ENCODE data around the gene AK8.

Gene AK8

GRCh38 chr9:132888151-132888550, 10.1 kb upstream of the AK8 start:
- in situ Hi-C loops (cut with HindIII; ENCODE audit: low sequenced_read_pairs), result no loop called here
- no peak overlapping the region for H3K4me3 ChIP-seq (ENCODE audit: low read depth, low read length)
- no peak for TF ChIP-seq CTCF (IDR thresholded peaks at IDR 0.05; ENCODE audit: low read depth, low read length)
- DNase-seq (ENCODE audit: low read depth, low spot score), result no peak

- in situ Hi-C loops (cut with HindIII; ENCODE audit: low sequenced_read_pairs), result no loop called here
- no peak for TF ChIP-seq CTCF (IDR thresholded peaks at IDR 0.05; ENCODE audit: low read depth, low read length)
- no peak overlapping the region for H3K4me3 ChIP-seq (ENCODE audit: low read depth, low read length)
- no peak for DNase-seq (ENCODE audit: low read depth, low spot score)
Measured at GRCh38 chr9:132887181-132888120, 9.4 kb upstream of the AK8 start.

GRCh38 chr9:132886334-132886725, 8.2 kb upstream of the AK8 start:
- H3K4me3 ChIP-seq (ENCODE audit: low read depth, low read length), result no peak overlapping the region
- no peak for TF ChIP-seq CTCF (IDR thresholded peaks at IDR 0.05; ENCODE audit: low read depth, low read length)
- in situ Hi-C loops (cut with HindIII; ENCODE audit: low sequenced_read_pairs), result no loop called here
- no peak for DNase-seq (ENCODE audit: low read depth, low spot score)

GRCh38 chr9:132885720-132886333, 7.7 kb upstream of the AK8 start:
- no peak for TF ChIP-seq CTCF (IDR thresholded peaks at IDR 0.05; ENCODE audit: low read depth, low read length)
- no peak for DNase-seq (ENCODE audit: low read depth, low spot score)
- in situ Hi-C loops (cut with HindIII; ENCODE audit: low sequenced_read_pairs), result no loop called here
- H3K4me3 ChIP-seq (ENCODE audit: low read depth, low read length), result no peak overlapping the region

- no peak for TF ChIP-seq CTCF (IDR thresholded peaks at IDR 0.05; ENCODE audit: low read depth, low read length)
- H3K4me3 ChIP-seq (ENCODE audit: low read depth, low read length), result no peak overlapping the region
- in situ Hi-C loops (cut with HindIII; ENCODE audit: low sequenced_read_pairs), result no loop called here
- DNase-seq (ENCODE audit: low read depth, low spot score), result no peak
Measured at GRCh38 chr9:132883349-132884294, 5.5 kb upstream of the AK8 start.

- no peak overlapping the region for H3K4me3 ChIP-seq (ENCODE audit: low read depth, low read length)
- DNase-seq (ENCODE audit: low read depth, low spot score), result no peak
- no peak for TF ChIP-seq CTCF (IDR thresholded peaks at IDR 0.05; ENCODE audit: low read depth, low read length)
- in situ Hi-C loops (cut with HindIII; ENCODE audit: low sequenced_read_pairs), result no loop called here
Measured at GRCh38 chr9:132882616-132883015, 4.5 kb upstream of the AK8 start.

All from astrocyte of the spinal cord (primary cell).